IMR-90 (cell line): ENCODE results near the gene DNMT3B. TPM values are rescaled to one million over a fixed set of nuclear protein-coding genes. Genes with fewer than 3 reads are reported as not detected.

Source experiments
- ATAC-seq: fragments of 200-7000 bp; cut with Tn5 transposase; 2 replicates; pipeline ENCODE4 v1.9.1; 2020; ENCODE audit warnings: low read depth, mild to moderate bottlenecking, moderate library complexity
- Bru-seq: library from RNA; stranded (reverse); fragments of 400-500 nt; gene quantifications from one replicate; lab custom pipeline; 2021; lab: Mats Ljungman, UMichigan
- BruChase-seq, 2 experiments: library from RNA; stranded (reverse); fragments of 400-500 nt; gene quantifications; one replicate each; lab custom pipeline; 2021; lab: Mats Ljungman, UMichigan
- BruUV-seq: library from RNA; stranded (reverse); fragments of 400-500 nt; replicated peaks from 2 replicates; lab custom pipeline; 2021; lab: Mats Ljungman, UMichigan
- CTCF ChIA-PET: fragments of 300-600 bp; formaldehyde crosslinking; extraction: SDS; loops from one replicate; lab custom pipeline; 2021; ENCODE audit warnings: antibody characterized with exemption; lab: Yijun Ruan, JAX
- POLR2A ChIA-PET: fragments of 300-600 bp; sonication (Branson Sonifier 250); formaldehyde crosslinking; loops from one replicate; lab custom pipeline; 2022; ENCODE audit warnings: antibody characterized with exemption; ENCODE audit not compliant: unreplicated experiment; lab: Charles Lee
- DNase-seq: peaks from one replicate; pipeline ENCODE4 v3.0.0; 2013
- H2AFZ ChIP-seq: replicated peaks from 2 replicates; pipeline ENCODE3; 2013; ENCODE audit warnings: low read length, mild to moderate bottlenecking; ENCODE audit not compliant: poor library complexity
- H2AK5ac ChIP-seq: 2 replicates; pipeline ENCODE4 v1.6.1; 2013; ENCODE audit warnings: low read depth, low read length, inconsistent platforms
- H2AK9ac ChIP-seq: replicated peaks from 2 replicates; pipeline ENCODE3; 2013; ENCODE audit warnings: mild to moderate bottlenecking, low read depth, low read length, moderate library complexity; ENCODE audit not compliant: poor library complexity
- H2BK120ac ChIP-seq: 2 replicates; pipeline ENCODE4 v1.6.1; 2013; ENCODE audit warnings: low read depth, low read length, inconsistent platforms
- H2BK15ac ChIP-seq: 3 replicates; pipeline ENCODE4 v1.6.1; 2013; ENCODE audit warnings: low read depth, low read length, inconsistent platforms
- H2BK20ac ChIP-seq: 2 replicates; pipeline ENCODE4 v1.6.1; 2013; ENCODE audit warnings: low read depth, mild to moderate bottlenecking, inconsistent platforms, low read length, moderate library complexity
- H2BK5ac ChIP-seq: 2 replicates; pipeline ENCODE4 v1.6.1; 2013; ENCODE audit warnings: mild to moderate bottlenecking, low read depth, low read length, inconsistent platforms; ENCODE audit not compliant: poor library complexity, severe bottlenecking
- H3K14ac ChIP-seq: replicated peaks from 2 replicates; pipeline ENCODE4 v1.6.1; 2013; ENCODE audit warnings: low read depth, low read length, inconsistent platforms
- H3K18ac ChIP-seq: 2 replicates; pipeline ENCODE4 v1.6.1; 2013; ENCODE audit warnings: low read depth, low read length, control low read depth
- H3K23ac ChIP-seq: 2 replicates; pipeline ENCODE4 v1.6.1; 2013; ENCODE audit warnings: low read depth, low read length, inconsistent platforms
- H3K27ac ChIP-seq: 2 replicates; pipeline ENCODE4 v1.5.1; 2013; ENCODE audit warnings: mild to moderate bottlenecking, control low read depth, low read length; ENCODE audit not compliant: insufficient read depth
- H3K27me3 ChIP-seq: 2 replicates; pipeline ENCODE4 v1.6.1; 2013; ENCODE audit warnings: low read length; ENCODE audit not compliant: control insufficient read depth, insufficient read depth
- H3K36me3 ChIP-seq: 2 replicates; pipeline ENCODE4 v1.6.1; 2013; ENCODE audit warnings: low read length, mixed read lengths; ENCODE audit not compliant: control insufficient read depth, insufficient read depth
- H3K4ac ChIP-seq: 2 replicates; pipeline ENCODE4 v1.6.1; 2013; ENCODE audit warnings: low read depth, low read length, inconsistent platforms
- H3K4me1 ChIP-seq: 2 replicates; pipeline ENCODE4 v1.6.1; 2013; ENCODE audit warnings: low read length, mixed read lengths; ENCODE audit not compliant: control insufficient read depth, insufficient read depth
- H3K4me2 ChIP-seq: 2 replicates; pipeline ENCODE4 v1.6.1; 2013; ENCODE audit warnings: low read depth, mild to moderate bottlenecking, control low read depth, low read length, moderate library complexity
- H3K4me3 ChIP-seq: 2 replicates; pipeline ENCODE4 v1.5.1; 2013; ENCODE audit warnings: low read depth, mild to moderate bottlenecking, control low read depth, low read length, moderate library complexity; ENCODE audit not compliant: insufficient read depth
- H3K56ac ChIP-seq: 2 replicates; pipeline ENCODE4 v1.6.1; 2013; ENCODE audit warnings: low read length, inconsistent platforms; ENCODE audit not compliant: insufficient read depth; ENCODE audit errors: extremely low read depth
- H3K79me1 ChIP-seq, 2 experiments: 2 replicates each; pipeline ENCODE4 v1.6.1; 2013; ENCODE audit warnings: low read length in 2 of 2, inconsistent platforms in 1 of 2, low read depth in 1 of 2
- H3K9ac ChIP-seq: 2 replicates; pipeline ENCODE4 v1.6.1; 2013; ENCODE audit warnings: low read depth, low read length, control low read depth
- H3K9me1 ChIP-seq: 2 replicates; pipeline ENCODE4 v1.6.1; 2013; ENCODE audit warnings: low read length, inconsistent platforms; ENCODE audit not compliant: insufficient read depth
- H3K9me3 ChIP-seq: 2 replicates; pipeline ENCODE4 v1.6.1; 2013; ENCODE audit warnings: low read length; ENCODE audit not compliant: control insufficient read depth, insufficient read depth
- H4K20me1 ChIP-seq: 2 replicates; pipeline ENCODE4 v1.6.1; 2013; ENCODE audit warnings: low read length, inconsistent platforms; ENCODE audit not compliant: insufficient read depth
- H4K5ac ChIP-seq: 2 replicates; pipeline ENCODE4 v1.6.1; 2013; ENCODE audit warnings: mild to moderate bottlenecking, low read depth, low read length, control low read depth
- H4K8ac ChIP-seq, 2 experiments: 2 replicates each; pipeline ENCODE4 v1.6.1; 2013; ENCODE audit warnings: low read depth in 2 of 2, low read length in 2 of 2, control low read depth in 1 of 2, inconsistent platforms in 1 of 2
- H4K91ac ChIP-seq: 2 replicates; pipeline ENCODE4 v1.6.1; 2013; ENCODE audit warnings: low read depth, low read length, inconsistent platforms; ENCODE audit not compliant: insufficient read depth
- CEBPB ChIP-seq: IDR thresholded peaks from 2 replicates; pipeline ENCODE4 v1.6.1; 2012; ENCODE audit warnings: low read depth, low read length, improper control_type of control experiment
- CTCF ChIP-seq: conservative IDR thresholded peaks from 2 replicates; pipeline ENCODE4 v1.5.1; 2012; ENCODE audit warnings: mild to moderate bottlenecking, low read depth, low read length, improper control_type of control experiment
- ELK1 ChIP-seq: fragments of 150-350 bp; IDR thresholded peaks from 2 replicates; pipeline ENCODE4 v1.6.1; 2016; ENCODE audit warnings: low read depth, mild to moderate bottlenecking, low read length, moderate library complexity, borderline replicate concordance
- FOS ChIP-seq: fragments of 150-350 bp; IDR thresholded peaks from 2 replicates; pipeline ENCODE4 v1.6.1; 2016; ENCODE audit warnings: low read depth, low read length
- MAZ ChIP-seq: IDR thresholded peaks from 2 replicates; pipeline ENCODE4 v1.6.1; 2012; ENCODE audit warnings: low read depth, mild to moderate bottlenecking, low read length, improper control_type of control experiment, moderate library complexity, borderline replicate concordance
- MXI1 ChIP-seq: IDR thresholded peaks from 2 replicates; pipeline ENCODE4 v1.6.1; 2012; ENCODE audit warnings: low read depth, mild to moderate bottlenecking, low read length, moderate library complexity, borderline replicate concordance
- RAD21 ChIP-seq: IDR thresholded peaks from 2 replicates; pipeline ENCODE4 v1.6.1; 2012; ENCODE audit warnings: low read length, improper control_type of control experiment
- RCOR1 ChIP-seq: IDR thresholded peaks from 2 replicates; pipeline ENCODE4 v1.6.1; 2012; ENCODE audit warnings: mild to moderate bottlenecking, low read length, improper control_type of control experiment; ENCODE audit not compliant: insufficient replicate concordance
- RFX5 ChIP-seq: IDR thresholded peaks from 2 replicates; pipeline ENCODE4 v1.8.0; 2012; ENCODE audit warnings: low read depth, mild to moderate bottlenecking, low read length, moderate library complexity
- SMC3 ChIP-seq: fragments of 150-350 bp; IDR thresholded peaks from 2 replicates; pipeline ENCODE4 v1.6.1; 2016; ENCODE audit warnings: low read depth, mild to moderate bottlenecking, antibody characterized with exemption, low read length, moderate library complexity
- WGBS, 2 experiments: methylation state at CpG; one replicate each; pipeline versions ENCODE4 v1.1.5 to v1.1.7; 2013; ENCODE audit warnings: missing lambda C conversion rate in 2 of 2; ENCODE audit not compliant: insufficient read length in 1 of 2; ENCODE audit errors: extremely low coverage in 2 of 2; 5-methylcytosine and 5-hydroxymethylcytosine counted together
- dilution Hi-C: fragments of 300-500 bp; cut with HindIII; formaldehyde crosslinking; loops from one replicate; pipeline ENCODE4 v1.14.3; 2018; ENCODE audit warnings: low sequenced_read_pairs; ENCODE audit not compliant: unreplicated experiment
- in situ Hi-C: fragments of 300-500 bp; cut with MboI; formaldehyde crosslinking; loops from 3 replicates; pipeline ENCODE4 v1.14.3; 2019; ENCODE audit warnings: low sequenced_read_pairs, inconsistent platforms, mixed read lengths
- intact Hi-C: fragments of 100-400 bp; cut with micrococcal nuclease; formaldehyde crosslinking; loops from 2 replicates; pipeline ENCODE4 v1.10.0; 2022
- long read RNA-seq: library from polyadenylated mRNA; unstranded; transcript quantifications from one replicate; pipeline ENCODE4 v2.0.0, GENCODE V29; 2021; ENCODE audit not compliant: unreplicated experiment
- polyA plus RNA-seq, 3 experiments: library from polyadenylated mRNA; depleted of rRNA; stranded (reverse); fragments of >200 nt; gene quantifications; 2 replicates each; pipeline ENCODE4 v1.2.3, GENCODE V29; 2012; ENCODE audit warnings: low replicate concordance in 1 of 3
- total RNA-seq: library from RNA; depleted of rRNA; stranded (reverse); fragments of >200 nt; gene quantifications from 2 replicates; pipeline ENCODE4 v1.2.3, GENCODE V29; 2012; rRNA removed

DNMT3B gene
- 1.3 and 1.4 TPM in 2 replicates for total RNA-seq
- 1.9 TPM in 2 replicates for polyA plus RNA-seq (2012; rRNA removed)
- polyA plus RNA-seq (2012; cell fraction: cytosol; rRNA removed) = 0.76 and 1.1 TPM in 2 replicates
- 7.0 and 8.4 TPM in 2 replicates for polyA plus RNA-seq (2012; cell fraction: nucleus; rRNA removed; ENCODE audit: low replicate concordance)
- Bru-seq, nascent RNA = percentile 56 among the genes with signal in this experiment
- BruChase-seq, experiment 1, labeled RNA remaining after a 6-hour chase = percentile 57 among the genes with signal in this experiment
- BruChase-seq, experiment 2, labeled RNA remaining after a 2-hour chase = percentile 52 among the genes with signal in this experiment
- long read RNA-seq, partial matches to known transcripts = 1 of 1 reads
- long read RNA-seq, other reads (novel, unspliced or antisense) = 0 of 1 reads

DNA sequence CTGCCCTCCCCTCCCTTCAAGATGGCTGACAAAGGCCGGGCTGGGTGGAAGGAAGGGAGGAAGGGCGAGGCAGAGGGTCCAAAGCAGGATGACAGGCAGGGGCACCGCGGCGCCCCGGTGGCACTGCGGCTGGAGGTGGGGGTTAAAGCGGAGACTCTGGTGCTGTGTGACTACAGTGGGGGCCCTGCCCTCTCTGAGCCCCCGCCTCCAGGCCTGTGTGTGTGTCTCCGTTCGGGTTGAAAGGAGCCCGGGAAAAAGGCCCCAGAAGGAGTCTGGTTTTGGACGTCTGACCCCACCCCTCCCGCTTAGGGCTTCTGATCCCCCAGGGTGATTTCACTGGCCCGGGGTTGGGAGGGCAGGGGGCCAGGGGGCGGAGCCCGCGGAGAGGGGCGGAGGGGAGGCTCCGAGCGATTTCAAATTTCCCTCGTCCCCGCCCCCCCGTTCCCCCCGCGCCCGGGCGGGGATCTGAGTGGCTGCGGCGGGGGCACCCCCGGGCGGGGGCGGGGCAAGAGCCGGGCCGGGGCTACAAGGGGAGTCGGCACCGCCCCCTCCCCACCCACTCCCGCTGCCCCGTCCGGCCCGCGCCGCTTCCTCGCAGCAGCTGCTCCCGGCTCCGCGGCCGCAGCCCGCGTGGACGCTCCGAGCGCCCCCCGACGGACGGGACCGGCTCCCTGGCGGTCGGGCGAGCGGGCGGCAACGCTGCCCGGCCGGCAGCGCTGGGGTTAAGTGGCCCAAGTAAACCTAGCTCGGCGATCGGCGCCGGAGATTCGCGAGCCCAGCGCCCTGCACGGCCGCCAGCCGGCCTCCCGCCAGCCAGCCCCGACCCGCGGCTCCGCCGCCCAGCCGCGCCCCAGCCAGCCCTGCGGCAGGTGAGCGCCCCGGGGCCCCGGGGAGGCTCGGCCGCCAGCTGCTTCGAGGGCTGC is at the start of gene DNMT3B:
DNMT3B (plus strand) TSS at position 555 of the 923 bp plus-strand sequence. CDS start 17,939 bp downstream, outside the sequence.
- Histone ChIP-seq H3K4me3 (peak within 1 kb of the TSS; percentile 90), H3K27me3 (no peaks in the 10 kb centered on the region), H4K5ac (no peak within 1 kb of the TSS), H2AFZ (peak within 1 kb of the TSS; percentile 94), H4K8ac (peak within 1 kb of the TSS; percentile 32 to 79; a peak in 2 of 4 replicates), H3K9ac (peak within 1 kb of the TSS; percentile 84), H3K27ac (peak within 1 kb of the TSS; percentile 44; the same call in 1 of the 2 replicates), H3K36me3 (no peaks in the 10 kb centered on the region), H3K9me3 (no peaks in the 10 kb centered on the region), H2BK120ac (peak within 1 kb of the TSS; percentile 58), H4K20me1 (no peaks in the 10 kb centered on the region), H3K14ac (peak within 1 kb of the TSS; percentile 78), H2BK15ac (0 out of 3 replicates have a peak within 1 kb of the TSS, but pooled peaks have one; percentile 36), H3K4me1 (peaks cover 5% of the 10 kb centered on the region; the same call in 1 of the 2 replicates), H2BK20ac (no peak within 1 kb of the TSS; the same call in 1 of the 2 replicates), H3K9me1 (peaks cover 7% of the 10 kb centered on the region; the same call in 1 of the 2 replicates), H2AK5ac (peak within 1 kb of the TSS; percentile 49; the same call in 1 of the 2 replicates), H4K91ac (peak within 1 kb of the TSS; percentile 49), H3K4ac (peak within 1 kb of the TSS; percentile 40), H3K79me1 (peaks cover 7 to 36% of the 10 kb centered on the region in 2 experiments; a peak in 3 of 4 replicates), H3K18ac (no peak within 1 kb of the TSS), H3K56ac (peak within 1 kb of the TSS; percentile 39; the same call in 1 of the 2 replicates), H3K23ac (peak within 1 kb of the TSS; percentile 92), H2AK9ac (peak within 1 kb of the TSS; percentile 92), H2BK5ac (no peak within 1 kb of the TSS), H3K4me2 (peak within 1 kb of the TSS; percentile 99)
- ATAC-seq = peak; percentile 95
- dilution Hi-C loops (no loop called here), in situ Hi-C loops (no loop called here), intact Hi-C loops (loop anchor here (2.0 to 10.0 kb wide), 3 partner anchors 77 to 257 kb away; partner anchors contain the start of gene C20orf203)
- no TSS peak for BruUV-seq
- peak; percentile 73 for DNase-seq
- 1% methylated on average over 17 of the region's 92 CpGs; no CpG with 5 or more reads in 1 of the 2 experiments for WGBS, 2 experiments
- TF ChIP-seq FOS = no peak
- no peak for TF ChIP-seq RCOR1
- TF ChIP-seq ELK1 = no peak
- peak; percentile 49; the same call in 1 of the 2 replicates for TF ChIP-seq MXI1
- TF ChIP-seq RAD21 = peak; percentile 50
- no peak for TF ChIP-seq RFX5
- peak; percentile 46 for TF ChIP-seq CTCF
- TF ChIP-seq SMC3 = peak; percentile 42
- no peak for TF ChIP-seq CEBPB
- peak; percentile 57; the same call in 1 of the 2 replicates for TF ChIP-seq MAZ
- ChIA-PET CTCF (interaction anchor here (0.6 to 2.5 kb wide), 3 partner anchors 15 to 87 kb away, joined by 3 to 7 read pairs (median 3); no protein-coding TSS in a partner anchor), POLR2A (interaction anchor here (0.6 kb wide), 1 partner anchor 14 kb away, joined by 5 read pairs; no protein-coding TSS in a partner anchor)
